ENCODE measurements around the gene SRCAP. TPM values are rescaled to one million over a fixed set of nuclear protein-coding genes. Genes with fewer than 3 reads are reported as not detected.

Gene SRCAP
- total RNA-seq, 4 donors from 2014 or later, result 10.7 to 39.6 (median 26.1) TPM

DNA sequence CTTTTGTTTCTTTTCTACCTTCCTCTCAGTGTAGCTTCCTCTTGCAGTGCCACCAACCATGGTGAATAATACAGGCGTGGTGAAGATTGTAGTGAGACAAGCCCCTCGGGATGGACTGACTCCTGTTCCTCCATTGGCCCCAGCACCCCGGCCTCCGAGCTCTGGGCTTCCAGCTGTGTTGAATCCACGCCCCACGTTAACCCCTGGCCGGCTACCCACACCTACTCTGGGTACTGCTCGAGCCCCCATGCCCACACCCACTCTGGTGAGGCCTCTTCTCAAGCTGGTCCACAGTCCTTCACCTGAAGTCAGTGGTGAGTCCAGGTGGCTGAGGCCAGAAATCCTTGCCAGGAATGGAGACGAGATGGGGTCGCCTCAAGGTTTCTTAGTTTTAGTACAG lies 23.9 kb downstream of the SRCAP start:
- peaks cover 62 to 100% (median 75%) of the 10 kb centered on the region in 3 donors for H3K36me3 ChIP-seq
- DNase-seq, result no peak
- H3K27me3 ChIP-seq, result no peaks in the 10 kb centered on the region
- no peak overlapping the region for H3K27ac ChIP-seq
- intact Hi-C loops (cut with DNase I), result no loop called here
- no peaks in the 10 kb centered on the region for H3K4me1 ChIP-seq
- H3K4me3 ChIP-seq, result no peak overlapping the region
- 86 to 91% methylated on average over 4 to 10 of the region's 10 CpGs for WGBS, 2 donors
- H3K9me3 ChIP-seq, result no peaks in the 10 kb centered on the region
- TF ChIP-seq, protein P1, sequence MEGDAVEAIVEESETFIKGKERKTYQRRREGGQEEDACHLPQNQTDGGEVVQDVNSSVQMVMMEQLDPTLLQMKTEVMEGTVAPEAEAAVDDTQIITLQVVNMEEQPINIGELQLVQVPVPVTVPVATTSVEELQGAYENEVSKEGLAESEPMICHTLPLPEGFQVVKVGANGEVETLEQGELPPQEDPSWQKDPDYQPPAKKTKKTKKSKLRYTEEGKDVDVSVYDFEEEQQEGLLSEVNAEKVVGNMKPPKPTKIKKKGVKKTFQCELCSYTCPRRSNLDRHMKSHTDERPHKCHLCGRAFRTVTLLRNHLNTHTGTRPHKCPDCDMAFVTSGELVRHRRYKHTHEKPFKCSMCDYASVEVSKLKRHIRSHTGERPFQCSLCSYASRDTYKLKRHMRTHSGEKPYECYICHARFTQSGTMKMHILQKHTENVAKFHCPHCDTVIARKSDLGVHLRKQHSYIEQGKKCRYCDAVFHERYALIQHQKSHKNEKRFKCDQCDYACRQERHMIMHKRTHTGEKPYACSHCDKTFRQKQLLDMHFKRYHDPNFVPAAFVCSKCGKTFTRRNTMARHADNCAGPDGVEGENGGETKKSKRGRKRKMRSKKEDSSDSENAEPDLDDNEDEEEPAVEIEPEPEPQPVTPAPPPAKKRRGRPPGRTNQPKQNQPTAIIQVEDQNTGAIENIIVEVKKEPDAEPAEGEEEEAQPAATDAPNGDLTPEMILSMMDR (IDR thresholded peaks at IDR 0.05), result no peak
- TF ChIP-seq POLR2A (IDR thresholded peaks at IDR 0.05), result no peak

DNA sequence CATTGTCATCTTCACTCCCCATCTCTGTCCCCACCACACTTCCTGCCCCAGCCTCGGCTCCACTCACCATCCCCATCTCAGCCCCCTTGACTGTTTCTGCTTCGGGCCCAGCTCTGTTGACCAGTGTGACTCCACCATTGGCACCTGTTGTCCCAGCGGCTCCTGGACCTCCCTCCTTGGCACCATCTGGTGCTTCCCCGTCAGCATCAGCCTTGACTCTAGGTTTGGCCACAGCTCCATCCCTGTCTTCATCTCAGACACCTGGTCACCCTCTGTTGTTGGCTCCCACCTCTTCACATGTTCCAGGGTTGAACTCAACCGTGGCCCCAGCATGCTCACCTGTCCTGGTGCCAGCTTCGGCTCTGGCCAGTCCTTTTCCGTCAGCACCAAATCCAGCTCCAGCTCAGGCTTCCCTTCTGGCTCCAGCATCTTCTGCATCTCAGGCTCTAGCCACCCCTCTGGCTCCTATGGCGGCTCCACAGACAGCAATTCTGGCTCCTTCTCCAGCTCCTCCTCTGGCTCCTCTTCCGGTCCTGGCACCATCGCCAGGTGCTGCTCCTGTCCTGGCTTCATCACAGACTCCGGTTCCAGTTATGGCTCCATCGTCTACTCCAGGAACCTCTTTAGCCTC lies 24.9 kb downstream of the SRCAP start:
- intact Hi-C loops (cut with DNase I), result no loop called here
- no peaks in the 10 kb centered on the region for H3K9me3 ChIP-seq
- H3K27me3 ChIP-seq, result no peaks in the 10 kb centered on the region
- H3K27ac ChIP-seq, result peak overlapping the region in 2 of 4 donors; percentile 22 to 42
- WGBS, 2 donors, result 89 to 92% methylated on average over 12 of the region's 12 CpGs
- H3K36me3 ChIP-seq, result peaks cover 63 to 100% (median 67%) of the 10 kb centered on the region in 3 donors
- no peak overlapping the region for H3K4me3 ChIP-seq
- TF ChIP-seq, protein P1 (IDR thresholded peaks at IDR 0.05), result no peak
- no peak for TF ChIP-seq POLR2A (IDR thresholded peaks at IDR 0.05)
- no peak for DNase-seq
- no peaks in the 10 kb centered on the region for H3K4me1 ChIP-seq

DNA sequence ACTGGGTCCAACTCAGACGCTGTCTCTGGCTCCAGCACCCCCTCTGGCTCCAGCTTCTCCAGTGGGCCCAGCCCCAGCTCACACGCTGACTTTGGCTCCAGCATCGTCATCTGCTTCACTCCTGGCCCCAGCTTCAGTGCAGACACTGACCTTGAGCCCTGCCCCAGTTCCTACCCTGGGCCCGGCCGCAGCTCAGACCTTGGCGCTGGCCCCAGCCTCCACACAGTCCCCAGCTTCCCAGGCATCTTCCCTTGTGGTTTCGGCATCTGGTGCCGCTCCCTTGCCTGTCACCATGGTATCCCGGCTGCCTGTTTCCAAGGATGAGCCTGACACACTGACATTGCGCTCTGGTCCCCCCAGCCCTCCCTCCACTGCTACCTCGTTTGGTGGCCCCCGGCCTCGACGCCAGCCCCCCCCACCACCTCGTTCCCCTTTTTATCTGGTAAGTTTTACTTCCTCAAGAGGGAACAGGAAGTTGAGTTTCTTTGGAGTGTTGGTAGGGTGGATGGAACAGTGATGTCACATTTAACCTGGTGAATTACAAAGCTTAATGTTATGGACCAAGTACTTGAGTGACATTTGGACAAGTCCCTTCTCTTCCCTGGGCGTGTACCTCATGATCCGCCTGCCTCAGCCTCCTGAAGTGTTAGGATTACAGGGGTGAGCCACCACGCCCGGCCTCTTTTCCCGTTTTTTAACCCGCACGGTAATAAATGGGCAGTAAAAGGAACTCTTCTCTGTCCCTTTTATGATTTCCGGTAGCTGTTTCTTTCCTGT lies 25.9 kb downstream of the SRCAP start:
- intact Hi-C loops (cut with DNase I), result no loop called here
- 76% methylated on average over 19 to 23 of the region's 23 CpGs for WGBS, 2 donors
- Histone ChIP-seq H3K4me1 (no peaks in the 10 kb centered on the region), H3K4me3 (no peak overlapping the region), H3K9me3 (no peaks in the 10 kb centered on the region), H3K36me3 (peaks cover 68 to 100% (median 70%) of the 10 kb centered on the region in 3 donors), H3K27ac (peak overlapping the region in 2 of 4 donors; percentile 22 to 42), H3K27me3 (no peaks in the 10 kb centered on the region)
- TF ChIP-seq POLR2A (IDR thresholded peaks at IDR 0.05), result no peak
- TF ChIP-seq, protein P1 (IDR thresholded peaks at IDR 0.05), result no peak
- no peak for DNase-seq

DNA sequence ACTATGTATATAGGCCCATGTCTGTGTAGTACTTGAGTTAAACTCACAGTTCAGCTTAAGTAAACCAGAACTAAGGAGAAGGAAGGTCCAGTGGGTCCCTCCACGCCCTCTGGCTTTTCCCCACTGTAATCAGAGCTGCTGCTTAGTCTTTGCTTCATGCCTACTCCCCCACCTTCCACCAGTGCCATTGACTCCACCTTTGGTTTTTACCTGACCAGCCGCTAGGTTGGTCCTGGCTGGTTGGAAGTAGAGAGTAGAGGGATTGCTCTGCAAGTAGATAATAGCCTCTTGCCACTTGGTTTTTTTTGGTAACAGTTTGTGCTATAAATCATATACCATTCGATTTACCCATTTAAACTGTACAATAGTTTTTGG lies 26.4 kb downstream of the SRCAP start:
- WGBS, 2 donors, result 91 to 92% methylated on average over 3 of the region's 3 CpGs
- peak overlapping the region in 2 of 4 donors; percentile 5 to 22 for H3K27ac ChIP-seq
- peaks cover 65 to 100% (median 67%) of the 10 kb centered on the region in 3 donors for H3K36me3 ChIP-seq
- TF ChIP-seq POLR2A (IDR thresholded peaks at IDR 0.05), result no peak
- TF ChIP-seq, protein P1 (IDR thresholded peaks at IDR 0.05), result no peak
- DNase-seq, result no peak
- H3K9me3 ChIP-seq, result no peaks in the 10 kb centered on the region
- intact Hi-C loops (cut with DNase I), result no loop called here
- no peaks in the 10 kb centered on the region for H3K4me1 ChIP-seq
- no peak overlapping the region for H3K4me3 ChIP-seq
- no peaks in the 10 kb centered on the region for H3K27me3 ChIP-seq

DNA sequence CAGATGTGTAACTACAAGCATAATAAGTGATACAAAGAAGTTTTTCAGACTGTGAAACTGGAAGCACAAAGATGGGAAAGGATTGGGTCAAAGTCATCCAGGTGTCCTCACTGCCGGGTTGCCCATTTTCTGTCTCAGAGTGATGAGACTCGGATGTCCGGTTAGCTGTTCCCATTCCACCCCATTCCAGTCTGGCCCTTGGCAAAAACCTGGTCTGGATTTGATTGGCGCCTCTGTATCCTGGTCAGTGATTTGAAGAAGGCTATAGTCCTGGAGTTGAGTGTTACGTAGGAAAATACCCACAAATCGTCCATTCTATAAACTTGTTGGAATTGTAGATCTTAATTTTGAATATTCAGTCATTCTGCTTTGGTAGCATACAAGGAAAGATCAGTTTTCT lies 29.4 kb downstream of the SRCAP start:
- Histone ChIP-seq H3K27ac (no peak overlapping the region), H3K27me3 (no peaks in the 10 kb centered on the region), H3K36me3 (peaks cover 37 to 100% (median 51%) of the 10 kb centered on the region in 3 donors), H3K4me3 (no peak overlapping the region), H3K9me3 (no peaks in the 10 kb centered on the region), H3K4me1 (no peaks in the 10 kb centered on the region)
- TF ChIP-seq, protein P1 (IDR thresholded peaks at IDR 0.05), result no peak
- no peak for TF ChIP-seq POLR2A (IDR thresholded peaks at IDR 0.05)
- DNase-seq, result no peak
- intact Hi-C loops (cut with DNase I), result no loop called here
- 93 to 94% methylated on average over 6 of the region's 6 CpGs for WGBS, 2 donors
